ENCODE results near the gene C22orf15.

Gene C22orf15

DNA sequence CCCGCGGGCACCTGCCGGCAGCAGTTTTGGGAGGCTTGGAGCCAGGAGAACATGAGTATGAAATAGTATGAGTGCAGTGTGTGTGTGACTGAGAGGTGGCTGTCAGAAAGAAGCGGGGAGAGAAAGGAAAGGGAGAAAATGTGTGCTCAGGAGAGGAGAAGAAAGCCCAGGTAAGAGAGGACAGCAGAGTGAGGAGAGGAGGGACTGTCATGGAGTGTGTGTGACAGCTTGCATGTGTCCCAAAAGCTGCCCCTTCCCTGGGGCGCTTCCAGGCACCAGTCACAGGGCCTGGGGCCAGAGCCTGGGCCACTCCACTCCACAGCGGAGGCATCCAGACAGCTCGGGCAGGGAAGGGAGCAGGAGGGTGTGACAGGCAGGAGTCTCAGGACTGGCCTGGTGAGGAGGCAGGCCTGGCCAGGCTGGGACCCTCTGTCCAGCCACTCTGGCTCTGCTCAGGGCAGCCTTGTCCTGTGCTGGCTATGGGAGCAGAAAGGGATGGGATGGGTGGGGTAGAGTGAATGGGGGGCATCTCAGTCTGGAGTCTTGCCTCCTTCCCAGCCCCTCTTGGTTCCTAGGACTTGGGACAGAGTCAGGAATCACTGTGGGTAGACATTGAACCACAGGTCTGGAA is 10.8 kb downstream of the C22orf15 start:
- no peak for FAIRE-seq

DNA sequence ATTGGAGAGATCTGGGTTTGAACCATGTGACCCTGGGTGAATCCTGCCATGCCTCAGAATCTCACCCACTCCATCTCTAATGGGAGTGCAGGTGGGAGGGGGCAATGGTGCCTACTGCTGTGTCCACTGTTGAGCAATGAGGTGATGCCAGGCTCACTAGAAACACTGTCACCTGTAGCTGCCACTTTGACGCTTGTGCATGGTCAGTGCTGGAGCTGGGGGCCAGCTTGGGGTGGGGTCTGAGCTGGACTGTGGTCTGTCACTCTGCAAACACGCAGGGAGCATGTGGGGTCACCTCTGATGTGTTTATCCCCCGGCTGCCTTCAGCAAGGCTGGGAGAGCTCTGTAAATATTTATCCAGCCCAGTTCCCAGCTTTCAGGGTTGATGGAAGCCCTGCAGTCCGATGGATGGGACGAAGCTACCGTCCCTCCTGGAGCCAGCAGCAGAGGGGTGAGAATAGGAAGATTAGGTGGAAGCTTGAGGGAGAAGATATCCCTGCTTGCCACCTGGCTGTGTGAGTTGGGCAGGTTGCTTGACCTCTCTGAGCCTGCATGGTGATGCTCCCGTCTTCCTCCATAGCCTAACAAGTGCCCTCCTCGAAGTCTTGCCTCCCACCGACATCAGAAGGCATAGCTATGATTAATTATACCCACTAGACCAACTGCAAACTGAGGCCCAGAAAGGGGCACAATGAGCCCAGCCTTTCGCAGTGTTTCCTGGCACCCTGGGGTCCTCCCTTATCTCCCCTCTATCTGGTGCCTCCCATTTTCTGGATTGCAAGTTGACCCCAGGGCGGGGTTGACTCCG is 11.5 kb downstream of the C22orf15 start:
- no peak for FAIRE-seq

- no peak for FAIRE-seq
Observed at GRCh38 chr22:23774922-23775436, 12.2 kb downstream of the C22orf15 start.

DNA sequence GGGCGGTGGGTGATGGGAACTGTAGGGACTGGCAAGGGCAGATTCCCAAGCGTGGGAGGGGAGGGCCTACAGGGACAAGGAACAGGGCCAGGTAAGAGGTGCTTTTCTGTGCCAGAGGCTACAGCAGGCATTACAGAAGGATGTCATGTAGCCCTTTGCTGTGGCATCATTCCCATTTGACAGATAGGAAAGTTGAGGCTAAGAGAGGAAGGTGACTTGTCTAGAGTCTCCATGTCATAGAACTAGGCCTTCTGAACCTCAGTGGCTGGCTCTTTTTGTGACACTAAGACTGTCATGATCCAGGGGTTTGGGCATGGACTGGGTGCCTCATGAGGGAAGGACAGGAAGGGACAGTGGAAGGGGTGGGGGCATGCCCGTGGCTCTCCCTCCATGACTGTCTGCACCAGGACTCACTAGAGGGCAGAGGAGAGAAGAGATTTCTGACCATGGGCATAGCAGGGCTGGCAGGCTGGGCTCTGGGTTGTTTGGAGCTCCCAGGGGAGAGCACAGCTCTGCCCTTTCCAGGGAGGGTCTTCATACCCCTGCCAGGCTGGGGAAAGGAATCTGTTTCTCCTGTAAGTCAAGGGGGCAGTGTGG is 13.1 kb downstream of the C22orf15 start:
- FAIRE-seq, result no peak

- no peak for FAIRE-seq
Observed at GRCh38 chr22:23777776-23778576, 15.2 kb downstream of the C22orf15 start.

DNA sequence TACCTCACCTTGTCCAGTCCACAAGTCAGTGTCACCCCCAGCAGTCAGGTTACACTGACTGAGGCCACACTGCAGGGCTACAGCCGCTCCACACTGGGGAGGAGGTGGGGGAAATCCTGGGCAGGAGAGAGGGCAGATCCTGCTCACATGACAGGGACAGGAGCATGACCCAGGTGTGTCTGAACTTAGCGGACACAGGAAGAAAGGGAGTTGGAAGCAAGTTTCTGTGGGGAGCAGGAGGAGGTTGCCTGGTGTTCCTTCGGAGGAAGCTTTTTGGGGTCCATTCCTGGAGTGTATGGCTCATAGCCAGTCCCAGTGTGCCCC is 15.7 kb downstream of the C22orf15 start:
- FAIRE-seq, result no peak

DNA sequence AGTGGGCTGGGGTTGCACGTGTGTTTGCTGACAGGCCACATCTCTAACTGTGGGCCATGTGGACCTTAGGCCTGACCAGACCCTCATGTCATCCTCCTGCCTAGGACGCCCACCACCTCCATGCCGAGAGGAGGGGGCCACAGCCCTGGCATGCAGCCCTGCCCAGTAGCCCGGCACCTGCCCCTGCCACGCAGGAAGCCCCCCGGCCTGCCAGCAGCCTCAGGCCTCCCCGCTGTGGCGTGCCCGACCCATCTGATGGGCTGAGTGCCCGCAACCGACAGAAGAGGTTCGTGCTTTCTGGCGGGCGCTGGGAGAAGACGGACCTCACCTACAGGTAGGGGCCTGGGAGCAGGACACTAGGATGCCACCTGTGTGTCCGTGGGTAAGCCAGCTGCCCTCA is 16.3 kb downstream of the C22orf15 start:
- no peak for FAIRE-seq

GRCh38 chr22:23779731-23780130 is 16.9 kb downstream of the C22orf15 start:
- no peak for FAIRE-seq

DNA sequence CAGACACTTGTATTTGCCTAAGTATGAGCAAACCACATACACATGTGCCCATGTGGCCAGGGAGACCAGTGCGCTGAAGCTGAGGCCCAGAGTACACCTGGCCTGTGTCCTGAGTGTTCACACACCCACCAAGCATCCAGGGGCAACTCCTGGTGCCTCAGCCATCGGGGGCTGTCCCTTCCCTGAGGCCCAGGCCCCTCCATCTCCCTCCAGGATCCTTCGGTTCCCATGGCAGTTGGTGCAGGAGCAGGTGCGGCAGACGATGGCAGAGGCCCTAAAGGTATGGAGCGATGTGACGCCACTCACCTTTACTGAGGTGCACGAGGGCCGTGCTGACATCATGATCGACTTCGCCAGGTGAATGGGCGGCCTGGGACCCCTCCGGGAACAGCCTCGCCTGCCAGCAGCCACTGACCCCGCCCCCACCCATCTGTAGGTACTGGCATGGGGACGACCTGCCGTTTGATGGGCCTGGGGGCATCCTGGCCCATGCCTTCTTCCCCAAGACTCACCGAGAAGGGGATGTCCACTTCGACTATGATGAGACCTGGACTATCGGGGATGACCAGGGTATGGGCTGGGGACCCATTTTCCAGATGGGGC is 17.5 kb downstream of the C22orf15 start:
- FAIRE-seq, result no peak

DNA sequence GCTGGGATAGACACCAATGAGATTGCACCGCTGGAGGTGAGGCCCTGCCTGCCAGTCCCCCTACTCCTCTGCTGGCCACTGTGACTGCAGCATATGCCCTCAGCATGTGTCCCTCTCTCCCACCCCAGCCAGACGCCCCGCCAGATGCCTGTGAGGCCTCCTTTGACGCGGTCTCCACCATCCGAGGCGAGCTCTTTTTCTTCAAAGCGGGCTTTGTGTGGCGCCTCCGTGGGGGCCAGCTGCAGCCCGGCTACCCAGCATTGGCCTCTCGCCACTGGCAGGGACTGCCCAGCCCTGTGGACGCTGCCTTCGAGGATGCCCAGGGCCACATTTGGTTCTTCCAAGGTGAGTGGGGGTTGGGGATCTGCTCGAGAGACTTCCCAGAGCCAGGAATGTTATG is 18.3 kb downstream of the C22orf15 start:
- no peak for FAIRE-seq

- no peak for FAIRE-seq
Observed at GRCh38 chr22:23781511-23782183, 18.9 kb downstream of the C22orf15 start.

GRCh38 chr22:23782252-23782651 is 19.5 kb downstream of the C22orf15 start:
- no peak for FAIRE-seq

GRCh38 chr22:23782703-23783102 is 19.9 kb downstream of the C22orf15 start:
- no peak for FAIRE-seq

GRCh38 chr22:23783265-23784150 is 20.7 kb downstream of the C22orf15 start:
- no peak for FAIRE-seq

DNA sequence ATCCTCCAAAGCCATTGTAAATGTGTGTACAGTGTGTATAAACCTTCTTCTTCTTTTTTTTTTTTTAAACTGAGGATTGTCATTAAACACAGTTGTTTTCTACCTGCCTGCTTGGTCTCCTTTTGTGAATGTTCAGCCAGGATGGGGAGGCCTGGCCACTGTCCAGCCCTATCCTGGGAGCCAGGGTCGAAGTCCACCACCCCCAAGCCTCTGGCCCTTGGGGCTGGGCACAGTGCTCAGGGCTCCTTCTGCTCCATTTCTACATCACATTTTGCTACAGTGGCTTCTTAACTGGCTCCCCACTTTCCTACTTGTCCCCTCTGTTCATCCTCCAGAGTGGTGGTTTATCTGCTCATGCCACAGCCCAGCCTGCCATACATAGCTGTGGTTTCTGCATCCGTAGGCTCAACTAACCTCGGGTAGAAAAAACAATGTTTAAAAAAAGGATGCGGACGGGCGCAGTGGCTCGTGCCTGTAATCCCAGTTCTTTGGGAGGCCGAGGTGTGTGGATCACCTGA is 21.5 kb downstream of the C22orf15 start:
- FAIRE-seq, result no peak

GRCh38 chr22:23786261-23786710 is 23.5 kb downstream of the C22orf15 start:
- FAIRE-seq, result no peak

- FAIRE-seq, result no peak
Observed at GRCh38 chr22:23786752-23787599, 24.2 kb downstream of the C22orf15 start, which contains the start of gene SMARCB1. TSS of gene SMARCB1 (plus strand) at chr22:23786966. CDS start at chr22:23787170, 204 bp downstream.

- no peak for FAIRE-seq
Observed at GRCh38 chr22:23787600-23787896, 24.8 kb downstream of the C22orf15 start.

- FAIRE-seq, result no peak
Observed at GRCh38 chr22:23787910-23788309, 25.1 kb downstream of the C22orf15 start.

DNA sequence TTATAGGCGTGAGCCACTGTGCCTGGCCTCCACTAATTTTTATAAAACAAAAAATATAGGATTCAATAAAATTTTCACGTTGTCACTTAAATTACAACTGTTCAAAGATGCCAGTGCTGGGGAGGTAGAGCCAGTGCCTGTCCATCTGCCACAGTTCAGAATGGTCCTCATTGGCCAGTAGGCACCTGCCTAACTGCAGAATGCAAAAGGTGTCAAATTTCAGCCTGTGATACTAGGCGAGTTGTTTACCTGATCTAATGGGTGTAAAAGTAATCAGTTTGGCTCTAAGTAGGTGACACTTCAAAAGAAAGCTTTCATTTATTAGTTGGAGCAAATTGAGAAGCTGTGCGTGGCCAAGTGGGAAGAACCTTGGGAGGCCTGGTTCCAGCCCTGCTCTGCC is 26.3 kb downstream of the C22orf15 start:
- no peak for FAIRE-seq

Data from colon (tissue), 2 donors.